Measurements from ENCODE around the gene DCDC1.

DCDC1 gene

GRCh38 chr11:31369348-31370329 lies at the start of gene DCDC1, which contains the start of gene DNAJC24:
DCDC1 (minus strand) TSS chr11:31369739; CDS start chr11:31328280, 41,459 bp downstream.
DNAJC24 (plus strand) TSS chr11:31369860; CDS start chr11:31370749, 889 bp downstream.
- H3K9me3 Mint-ChIP-seq: no peaks in the 10 kb centered on the region
- peak; percentile 98 to 99 for ATAC-seq (replicated peaks)
- peaks cover 8 to 9% of the 10 kb centered on the region in 2 donors for H3K4me1 Mint-ChIP-seq

GRCh38 chr11:31419138-31419537 lies 49.6 kb upstream of the DCDC1 start:
- DNase-seq: no peak
- Mint-ChIP-seq H3K4me3 (no peak overlapping the region), H3K36me3 (peaks cover 8 to 27% of the 10 kb centered on the region in 2 donors), H3K9me3 (no peaks in the 10 kb centered on the region), H3K4me1 (no peaks in the 10 kb centered on the region), H3K27ac (no peak overlapping the region), H3K27me3 (no peaks in the 10 kb centered on the region)
- ATAC-seq (replicated peaks): no peak

More at GRCh38 chr11:31369348-31370329, at the start of gene DCDC1, which contains the start of gene DNAJC24:
- H3K27ac Mint-ChIP-seq: peak within 1 kb of the TSS; percentile 96
- H3K36me3 Mint-ChIP-seq: peaks cover 0 to 3% of the 10 kb centered on the region in 2 donors
- peak within 1 kb of the TSS; percentile 86 to 95 for H3K4me3 Mint-ChIP-seq
- peak; percentile 89 for DNase-seq
- peaks cover 15 to 16% of the 10 kb centered on the region in 2 donors for H3K27me3 Mint-ChIP-seq

GRCh38 chr11:31417816-31418215 lies 48.3 kb upstream of the DCDC1 start:
- Mint-ChIP-seq H3K27ac (no peak overlapping the region), H3K36me3 (peaks cover 8 to 27% of the 10 kb centered on the region in 2 donors), H3K27me3 (no peaks in the 10 kb centered on the region), H3K4me1 (no peaks in the 10 kb centered on the region), H3K9me3 (no peaks in the 10 kb centered on the region), H3K4me3 (no peak overlapping the region)
- no peak for DNase-seq
- no peak for ATAC-seq (replicated peaks)

DNA sequence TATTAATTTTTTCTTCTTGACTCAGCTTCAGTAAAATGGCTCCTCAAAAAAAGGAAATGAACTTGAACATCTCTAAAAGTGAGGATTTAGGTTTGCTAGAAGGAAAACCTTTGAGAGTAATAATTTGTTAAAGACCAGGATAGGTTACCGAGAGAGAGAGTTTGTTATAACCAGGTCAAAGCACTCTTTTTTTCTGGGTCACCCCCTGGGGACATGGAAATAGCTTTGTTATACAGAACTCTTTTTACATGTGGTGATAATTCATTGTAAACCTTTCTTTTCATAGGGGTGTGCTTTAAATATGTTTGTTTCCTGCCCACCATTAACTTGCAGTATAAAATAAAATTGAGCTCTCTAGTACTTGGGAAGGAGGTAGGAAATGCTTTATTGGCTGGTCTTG lies 47.8 kb upstream of the DCDC1 start:
- H3K27me3 Mint-ChIP-seq: no peaks in the 10 kb centered on the region
- DNase-seq (no peak), ATAC-seq (replicated peaks) (no peak)
- no peaks in the 10 kb centered on the region for H3K9me3 Mint-ChIP-seq
- H3K27ac Mint-ChIP-seq: no peak overlapping the region
- H3K36me3 Mint-ChIP-seq: peaks cover 8 to 27% of the 10 kb centered on the region in 2 donors
- no peak overlapping the region for H3K4me3 Mint-ChIP-seq
- H3K4me1 Mint-ChIP-seq: no peaks in the 10 kb centered on the region

DNA sequence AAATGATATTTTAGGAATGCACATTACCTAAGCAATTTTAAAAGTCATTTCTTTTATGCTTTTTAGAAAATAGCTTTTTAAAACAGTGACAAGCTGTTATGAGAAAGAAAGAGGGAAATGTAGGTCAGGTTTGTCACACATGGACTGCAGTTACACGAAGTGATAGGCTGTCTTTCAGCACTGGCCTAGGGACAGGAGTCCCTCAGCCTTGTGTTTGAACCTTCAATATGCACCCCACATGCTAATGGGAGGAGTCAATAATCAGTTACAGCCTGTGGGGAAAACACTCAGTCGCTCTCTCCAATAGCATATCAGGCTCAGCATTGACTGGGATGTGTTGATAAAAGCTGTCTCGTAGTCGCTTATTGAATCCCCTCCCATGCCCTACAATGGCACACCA lies 45.9 kb upstream of the DCDC1 start:
- DNase-seq (no peak), ATAC-seq (replicated peaks) (no peak)
- Mint-ChIP-seq H3K4me1 (no peaks in the 10 kb centered on the region), H3K36me3 (peaks cover 14 to 36% of the 10 kb centered on the region in 2 donors), H3K27ac (no peak overlapping the region), H3K27me3 (no peaks in the 10 kb centered on the region), H3K9me3 (peaks cover 0 to 5% of the 10 kb centered on the region in 2 donors), H3K4me3 (no peak overlapping the region)

GRCh38 chr11:31414338-31414737 lies 44.8 kb upstream of the DCDC1 start:
- DNase-seq: no peak
- no peak for ATAC-seq (replicated peaks)
- Mint-ChIP-seq H3K27ac (no peak overlapping the region), H3K4me3 (no peak overlapping the region), H3K4me1 (no peaks in the 10 kb centered on the region), H3K27me3 (no peaks in the 10 kb centered on the region), H3K9me3 (peaks cover 0 to 5% of the 10 kb centered on the region in 2 donors), H3K36me3 (peaks cover 14 to 31% of the 10 kb centered on the region in 2 donors)

DNA sequence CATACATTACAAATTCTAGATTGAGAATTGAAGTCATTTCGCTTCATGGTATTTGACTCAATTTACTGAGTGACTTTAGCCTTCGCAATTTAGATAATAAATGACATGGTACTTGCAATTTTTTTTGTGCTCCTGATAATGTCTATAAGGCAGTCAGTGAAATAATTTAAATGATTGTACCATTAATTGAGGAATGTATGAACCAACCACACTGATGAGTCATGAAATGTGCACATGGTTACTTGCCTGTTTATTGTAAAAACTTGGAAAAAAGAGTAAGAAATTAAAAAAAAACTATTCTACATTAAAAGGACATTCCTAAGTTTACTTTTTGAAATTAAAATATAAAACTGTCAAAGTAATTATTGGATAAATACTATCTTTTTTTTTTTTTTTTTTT lies 43.4 kb upstream of the DCDC1 start:
- no peak overlapping the region for H3K4me3 Mint-ChIP-seq
- H3K9me3 Mint-ChIP-seq: peaks cover 0 to 5% of the 10 kb centered on the region in 2 donors
- no peak overlapping the region for H3K27ac Mint-ChIP-seq
- H3K4me1 Mint-ChIP-seq: no peaks in the 10 kb centered on the region
- ATAC-seq (replicated peaks) (no peak), DNase-seq (no peak)
- H3K27me3 Mint-ChIP-seq: no peaks in the 10 kb centered on the region
- H3K36me3 Mint-ChIP-seq: peaks cover 16 to 31% of the 10 kb centered on the region in 2 donors

GRCh38 chr11:31408201-31408600 lies 38.7 kb upstream of the DCDC1 start:
- H3K4me1 Mint-ChIP-seq: peaks cover 0 to 1% of the 10 kb centered on the region in 2 donors
- H3K9me3 Mint-ChIP-seq: peaks cover 0 to 5% of the 10 kb centered on the region in 2 donors
- peaks cover 15 to 22% of the 10 kb centered on the region in 2 donors for H3K36me3 Mint-ChIP-seq
- no peaks in the 10 kb centered on the region for H3K27me3 Mint-ChIP-seq
- ATAC-seq (replicated peaks): no peak
- H3K27ac Mint-ChIP-seq: no peak overlapping the region
- no peak for DNase-seq
- no peak overlapping the region for H3K4me3 Mint-ChIP-seq

GRCh38 chr11:31404614-31405013 lies 35.1 kb upstream of the DCDC1 start:
- DNase-seq (no peak), ATAC-seq (replicated peaks) (no peak)
- H3K4me1 Mint-ChIP-seq: peaks cover 0 to 4% of the 10 kb centered on the region in 2 donors
- no peak overlapping the region for H3K4me3 Mint-ChIP-seq
- no peak overlapping the region for H3K27ac Mint-ChIP-seq
- H3K36me3 Mint-ChIP-seq: peaks cover 25 to 32% of the 10 kb centered on the region in 2 donors
- no peaks in the 10 kb centered on the region for H3K27me3 Mint-ChIP-seq
- peaks cover 3% of the 10 kb centered on the region in 2 donors for H3K9me3 Mint-ChIP-seq

GRCh38 chr11:31397239-31397834 lies 27.8 kb upstream of the DCDC1 start:
- Mint-ChIP-seq H3K36me3 (peaks cover 26 to 38% of the 10 kb centered on the region in 2 donors), H3K27ac (no peak overlapping the region), H3K4me3 (no peak overlapping the region), H3K27me3 (no peaks in the 10 kb centered on the region), H3K9me3 (peaks cover 3% of the 10 kb centered on the region in 2 donors), H3K4me1 (peaks cover 0 to 6% of the 10 kb centered on the region in 2 donors)
- DNase-seq: no peak
- no peak for ATAC-seq (replicated peaks)

- no peak for DNase-seq
Measured at GRCh38 chr11:31387379-31387778, 17.8 kb upstream of the DCDC1 start.

DNA sequence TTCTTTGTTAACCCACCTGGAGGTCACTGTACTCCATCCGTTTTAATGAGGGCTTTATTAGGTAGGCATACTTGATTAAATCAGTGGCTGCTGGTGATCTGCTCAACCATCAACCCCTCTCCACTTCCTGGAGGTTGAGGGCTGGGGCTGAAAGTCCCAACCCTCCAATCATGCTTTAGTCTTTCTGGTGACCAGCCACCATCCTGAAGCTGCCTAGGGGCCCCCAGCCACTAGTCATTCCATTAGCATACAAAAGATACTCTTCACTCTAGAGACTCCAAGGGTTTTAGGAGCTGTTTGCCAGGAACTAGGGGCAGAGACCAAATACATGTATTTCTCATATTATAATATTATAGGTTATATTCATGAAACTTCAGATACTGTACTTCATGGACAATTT lies 13.6 kb upstream of the DCDC1 start:
- DNase-seq: no peak
- no peak overlapping the region for H3K27ac Mint-ChIP-seq
- no peak overlapping the region for H3K4me3 Mint-ChIP-seq
- no peaks in the 10 kb centered on the region for H3K27me3 Mint-ChIP-seq
- H3K9me3 Mint-ChIP-seq: no peaks in the 10 kb centered on the region
- no peak for ATAC-seq (replicated peaks)
- peaks cover 3 to 4% of the 10 kb centered on the region in 2 donors for H3K4me1 Mint-ChIP-seq
- peaks cover 21 to 30% of the 10 kb centered on the region in 2 donors for H3K36me3 Mint-ChIP-seq

More at GRCh38 chr11:31387379-31387778, 17.8 kb upstream of the DCDC1 start:
- Mint-ChIP-seq H3K4me1 (peaks cover 0 to 3% of the 10 kb centered on the region in 2 donors), H3K9me3 (peaks cover 5 to 8% of the 10 kb centered on the region in 2 donors), H3K4me3 (no peak overlapping the region), H3K36me3 (peaks cover 19 to 37% of the 10 kb centered on the region in 2 donors), H3K27ac (no peak overlapping the region), H3K27me3 (no peaks in the 10 kb centered on the region)
- no peak for ATAC-seq (replicated peaks)

DNA sequence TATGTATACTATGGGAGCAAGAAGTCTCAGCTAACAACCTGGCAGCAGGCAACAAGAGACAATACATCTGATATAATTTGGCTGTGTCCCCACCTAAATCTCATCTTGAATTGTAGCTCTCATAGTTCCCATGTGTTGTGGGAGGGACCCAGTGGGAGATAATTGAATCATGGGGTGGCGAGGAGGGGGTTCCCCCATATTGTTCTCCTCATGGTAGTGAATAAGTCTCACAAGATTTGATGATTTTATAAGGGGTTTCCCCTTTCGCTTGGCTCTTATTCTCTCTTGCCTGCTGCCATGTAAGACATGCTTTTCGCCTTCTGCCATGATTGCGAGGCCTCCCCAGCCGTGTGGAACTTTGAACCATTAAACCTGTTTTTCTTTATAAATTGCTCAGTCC lies 6.3 kb upstream of the DCDC1 start:
- no peaks in the 10 kb centered on the region for H3K27me3 Mint-ChIP-seq
- H3K4me1 Mint-ChIP-seq: peaks cover 4 to 10% of the 10 kb centered on the region in 2 donors
- ATAC-seq (replicated peaks) (no peak), DNase-seq (no peak)
- no peak overlapping the region for H3K4me3 Mint-ChIP-seq
- peaks cover 12 to 21% of the 10 kb centered on the region in 2 donors for H3K36me3 Mint-ChIP-seq
- H3K27ac Mint-ChIP-seq: no peak overlapping the region
- no peaks in the 10 kb centered on the region for H3K9me3 Mint-ChIP-seq

GRCh38 chr11:31366795-31367194 lies 2.7 kb downstream of the DCDC1 start:
- Mint-ChIP-seq H3K4me3 (no peak overlapping the region), H3K9me3 (no peaks in the 10 kb centered on the region), H3K4me1 (peaks cover 7 to 9% of the 10 kb centered on the region in 2 donors), H3K36me3 (no peaks in the 10 kb centered on the region), H3K27me3 (peaks cover 16 to 18% of the 10 kb centered on the region in 2 donors), H3K27ac (no peak overlapping the region)
- ATAC-seq (replicated peaks) (no peak), DNase-seq (no peak)

Measured in stimulated activated naive B cell treated with anti-CD40 and anti-IgM and Interleukin-4, amounts not matched to agents 10 μg/mL and 1 μg/mL and 100 μg/mL, for 72 hours (primary cell).